IPS-15b (cell line): ENCODE results near the gene HTRA3.

Source experiments
- H3K27me3 ChIP-seq: one replicate; pipeline ENCODE4 v1.6.1; 2013; ENCODE audit warnings: low read length; ENCODE audit not compliant: control insufficient read depth, insufficient read depth
- H3K36me3 ChIP-seq: one replicate; pipeline ENCODE4 v1.6.1; 2013; ENCODE audit warnings: low read length; ENCODE audit not compliant: control insufficient read depth, insufficient read depth
- H3K4me1 ChIP-seq: one replicate; pipeline ENCODE4 v1.6.1; 2013; ENCODE audit warnings: mild to moderate bottlenecking, low read length; ENCODE audit not compliant: control insufficient read depth, insufficient read depth
- H3K4me3 ChIP-seq: one replicate; pipeline ENCODE4 v1.5.1; 2013; ENCODE audit warnings: low read depth, low read length
- H3K9ac ChIP-seq: one replicate; pipeline ENCODE4 v1.6.1; 2013; ENCODE audit warnings: low read depth, mild to moderate bottlenecking, low read length
- H3K9me3 ChIP-seq: one replicate; pipeline ENCODE4 v1.6.1; 2013; ENCODE audit warnings: mild to moderate bottlenecking, low read length; ENCODE audit not compliant: control insufficient read depth, insufficient read depth

The HTRA3 gene

GRCh38 chr4:8255698-8256441 is 13.7 kb upstream of the HTRA3 start:
- no peaks in the 10 kb centered on the region for H3K9me3 ChIP-seq
- H3K9ac ChIP-seq, result no peak overlapping the region
- H3K4me1 ChIP-seq, result no peaks in the 10 kb centered on the region
- H3K36me3 ChIP-seq, result no peaks in the 10 kb centered on the region
- H3K27me3 ChIP-seq, result no peaks in the 10 kb centered on the region
- no peak overlapping the region for H3K4me3 ChIP-seq

- Histone ChIP-seq H3K27me3 (no peaks in the 10 kb centered on the region), H3K36me3 (no peaks in the 10 kb centered on the region), H3K4me3 (no peak overlapping the region), H3K9ac (no peak overlapping the region), H3K9me3 (no peaks in the 10 kb centered on the region), H3K4me1 (no peaks in the 10 kb centered on the region)
These were observed 11.7 kb upstream of the HTRA3 start for GRCh38 chr4:8257854-8258253.

GRCh38 chr4:8258552-8259212 is 10.9 kb upstream of the HTRA3 start:
- no peaks in the 10 kb centered on the region for H3K27me3 ChIP-seq
- H3K4me3 ChIP-seq, result no peak overlapping the region
- H3K36me3 ChIP-seq, result no peaks in the 10 kb centered on the region
- H3K9me3 ChIP-seq, result no peaks in the 10 kb centered on the region
- H3K9ac ChIP-seq, result no peak overlapping the region
- no peaks in the 10 kb centered on the region for H3K4me1 ChIP-seq

GRCh38 chr4:8259743-8260430 is 9.7 kb upstream of the HTRA3 start:
- no peaks in the 10 kb centered on the region for H3K36me3 ChIP-seq

GRCh38 chr4:8260656-8261111 is 8.9 kb upstream of the HTRA3 start:
- Histone ChIP-seq H3K4me3 (no peak overlapping the region), H3K9me3 (no peaks in the 10 kb centered on the region), H3K36me3 (no peaks in the 10 kb centered on the region), H3K4me1 (no peaks in the 10 kb centered on the region), H3K27me3 (no peaks in the 10 kb centered on the region), H3K9ac (no peak overlapping the region)

More at GRCh38 chr4:8259743-8260430, 9.7 kb upstream of the HTRA3 start:
- Histone ChIP-seq H3K4me3 (no peak overlapping the region), H3K9me3 (no peaks in the 10 kb centered on the region), H3K9ac (no peak overlapping the region), H3K27me3 (no peaks in the 10 kb centered on the region), H3K4me1 (no peaks in the 10 kb centered on the region)

GRCh38 chr4:8261851-8262535 is 7.6 kb upstream of the HTRA3 start:
- no peaks in the 10 kb centered on the region for H3K9me3 ChIP-seq
- no peak overlapping the region for H3K4me3 ChIP-seq
- H3K36me3 ChIP-seq, result no peaks in the 10 kb centered on the region
- no peaks in the 10 kb centered on the region for H3K4me1 ChIP-seq
- no peak overlapping the region for H3K9ac ChIP-seq
- H3K27me3 ChIP-seq, result no peaks in the 10 kb centered on the region

- Histone ChIP-seq H3K27me3 (no peaks in the 10 kb centered on the region), H3K9me3 (no peaks in the 10 kb centered on the region), H3K9ac (no peak overlapping the region), H3K36me3 (no peaks in the 10 kb centered on the region), H3K4me1 (no peaks in the 10 kb centered on the region), H3K4me3 (no peak overlapping the region)
These were observed 6.8 kb upstream of the HTRA3 start for GRCh38 chr4:8262637-8263322.

GRCh38 chr4:8263397-8263796 is 6.2 kb upstream of the HTRA3 start:
- H3K4me3 ChIP-seq, result no peak overlapping the region
- H3K9ac ChIP-seq, result no peak overlapping the region
- H3K4me1 ChIP-seq, result no peaks in the 10 kb centered on the region
- H3K27me3 ChIP-seq, result no peaks in the 10 kb centered on the region
- no peaks in the 10 kb centered on the region for H3K9me3 ChIP-seq
- no peaks in the 10 kb centered on the region for H3K36me3 ChIP-seq

- Histone ChIP-seq H3K4me1 (no peaks in the 10 kb centered on the region), H3K9me3 (no peaks in the 10 kb centered on the region), H3K27me3 (peaks cover 3% of the 10 kb centered on the region), H3K36me3 (no peaks in the 10 kb centered on the region), H3K4me3 (no peak overlapping the region), H3K9ac (no peak overlapping the region)
These were observed 5.4 kb upstream of the HTRA3 start for GRCh38 chr4:8264106-8264505.

- Histone ChIP-seq H3K4me1 (no peaks in the 10 kb centered on the region), H3K9ac (no peak overlapping the region), H3K9me3 (no peaks in the 10 kb centered on the region), H3K36me3 (no peaks in the 10 kb centered on the region), H3K27me3 (peaks cover 10% of the 10 kb centered on the region), H3K4me3 (no peak overlapping the region)
These were observed 4.2 kb upstream of the HTRA3 start for GRCh38 chr4:8265171-8265929.
